K562 (cell line): Measurements from ENCODE around the gene MBNL1. TPM values are rescaled to one million over a fixed set of nuclear protein-coding genes. Genes with fewer than 3 reads are reported as not detected.
A peak's percentile ranks its signal among the peaks of the same experiment; 100 is the strongest.

Experiments used
- ATF1 ChIP-seq, 2 experiments: fragments of 450-650 bp in 1 of 2; IDR thresholded peaks; 2 replicates each; pipeline ENCODE4 v1.6.1; 2016; ENCODE audit warnings: missing compliant biosample characterization in 1 of 2, missing genetic modification characterization in 1 of 2
- C11orf30 ChIP-seq: fragments of 450-650 bp; IDR thresholded peaks from 2 replicates; pipeline ENCODE4 v1.6.1; 2016; ENCODE audit warnings: low read depth, mild to moderate bottlenecking
- CBX5 ChIP-seq: IDR thresholded peaks from 2 replicates; pipeline ENCODE4 v1.6.1; 2014; ENCODE audit warnings: low read depth, borderline replicate concordance
- CCNT2 ChIP-seq: IDR thresholded peaks from 2 replicates; pipeline ENCODE4 v1.6.1; 2011; ENCODE audit warnings: borderline replicate concordance, low read depth, mild to moderate bottlenecking, moderate library complexity, mixed read lengths, low read length; ENCODE audit not compliant: insufficient read length; ENCODE audit errors: extremely low read depth
- HNRNPUL1 ChIP-seq: fragments of 200-400 bp; formaldehyde crosslinking; IDR thresholded peaks from 2 replicates; pipeline ENCODE4 v1.6.1; 2017; ENCODE audit warnings: low read length
- MAFF ChIP-seq: IDR thresholded peaks from 2 replicates; pipeline ENCODE4 v1.6.1; 2012; ENCODE audit warnings: low read length, improper control_type of control experiment
- MAFK ChIP-seq: IDR thresholded peaks from 2 replicates; pipeline ENCODE4 v1.6.1; 2011; ENCODE audit warnings: low read length, improper control_type of control experiment
- MAZ ChIP-seq, 2 experiments: fragments of 450-650 bp in 1 of 2; sonication (generic) in 1 of 2; formaldehyde crosslinking; IDR thresholded peaks in 1 of 2; conservative IDR thresholded peaks in 1 of 2; 2 replicates each; pipeline versions ENCODE4 v1.4.0 to v1.5.0; 2020; ENCODE audit warnings: mild to moderate bottlenecking in 1 of 2, missing genetic modification reagents in 1 of 2
- NR2C1 ChIP-seq, 2 experiments: fragments of 450-650 bp; IDR thresholded peaks; 2 replicates each; pipeline ENCODE4 v1.6.1; 2017; ENCODE audit warnings: mild to moderate bottlenecking in 2 of 2, antibody characterized with exemption in 1 of 2, inconsistent platforms in 1 of 2, missing compliant biosample characterization in 1 of 2, missing genetic modification characterization in 1 of 2
- RBM17 ChIP-seq: fragments of 200-400 bp; formaldehyde crosslinking; IDR thresholded peaks from 2 replicates; pipeline ENCODE4 v1.6.1; 2017; ENCODE audit warnings: low read depth, mild to moderate bottlenecking, low read length, borderline replicate concordance
- RBM34 ChIP-seq: fragments of 200-400 bp; formaldehyde crosslinking; IDR thresholded peaks from 2 replicates; pipeline ENCODE4 v1.6.1; 2018; ENCODE audit warnings: low read length, borderline replicate concordance; ENCODE audit not compliant: insufficient read depth
- RHOXF2B ChIP-seq: fragments of 250-450 bp; sonication (Bioruptor Pico); conservative IDR thresholded peaks from 2 replicates; pipeline ENCODE4 v1.5.1; 2021
- TAF15 ChIP-seq: fragments of 200-400 bp; formaldehyde crosslinking; IDR thresholded peaks from 2 replicates; pipeline ENCODE4 v1.6.1; 2017; ENCODE audit warnings: mild to moderate bottlenecking, low read depth, low read length, moderate library complexity
- TRIM24 ChIP-seq, 2 experiments: fragments of 450-650 bp; IDR thresholded peaks; 2 replicates each; pipeline ENCODE4 v1.6.1; 2016
- ZBTB43 ChIP-seq: sonication (generic); formaldehyde crosslinking; IDR thresholded peaks from 2 replicates; pipeline ENCODE4 v1.8.0; 2023; ENCODE audit warnings: mild to moderate bottlenecking, missing genetic modification reagents
- ZFX ChIP-seq: sonication (generic); formaldehyde crosslinking; IDR thresholded peaks from 2 replicates; pipeline ENCODE4 v1.8.0; 2022; ENCODE audit warnings: mild to moderate bottlenecking, missing genetic modification reagents, moderate library complexity
- polyA plus RNA-seq, 8 experiments: library from polyadenylated mRNA; depleted of rRNA in 4 of 8; stranded (reverse) in 5 of 8; unstranded in 3 of 8; fragments of >200 nt; fragmentation: Nextera tagmentation in 2 of 8; fragmentation: Illumina TruSeq in 1 of 8; extraction: Ambion mirVana in 2 of 8; extraction: Trizol in 1 of 8; gene quantifications; 2 replicates each; pipeline versions ENCODE4 v1.2.1 to v1.2.3, GENCODE V29; 2011 to 2014; ENCODE audit warnings: inconsistent platforms in 1 of 8, missing spikeins in 1 of 8
- total RNA-seq, 7 experiments: library from RNA; depleted of rRNA in 6 of 7; stranded (reverse); fragments of >200 nt in 6 of 7; fragmentation: Illumina TruSeq in 2 of 7; extraction: Trizol in 2 of 7; gene quantifications; 2 replicates each; pipeline versions ENCODE4 v1.2.1 to v1.2.3, GENCODE V29; 2011 to 2021; ENCODE audit warnings: low replicate concordance in 1 of 7
- TF ChIP-seq, protein P1 (sequence below), 3 experiments: fragments of 200-800 bp in 1 of 3; fragments of 250-450 bp in 1 of 3; fragments of 450-650 bp in 1 of 3; sonication (Bioruptor Pico) in 1 of 3; sonication (Bioruptor generic) in 1 of 3; formaldehyde crosslinking in 1 of 3; IDR thresholded peaks; 2 replicates each; pipeline versions ENCODE4 v1.6.1 to v1.8.0; 2016 to 2022; ENCODE audit warnings: mild to moderate bottlenecking in 2 of 3, missing genetic modification characterization in 2 of 3, missing compliant biosample characterization in 1 of 3, moderate library complexity in 1 of 3
- TF ChIP-seq, protein P2 (sequence below): fragments of 200-800 bp; sonication (Bioruptor generic); IDR thresholded peaks from 2 replicates; pipeline ENCODE4 v1.6.1; 2016; ENCODE audit warnings: missing genetic modification characterization, missing compliant biosample characterization

MBNL1 gene
- total and polyA plus RNA-seq, 9 of the 15 experiments (the other 6 are each of a cell fraction or from before 2014, with no cell fraction given) = 70.3 to 243 (median 220) TPM

- TF ChIP-seq, protein P1, sequence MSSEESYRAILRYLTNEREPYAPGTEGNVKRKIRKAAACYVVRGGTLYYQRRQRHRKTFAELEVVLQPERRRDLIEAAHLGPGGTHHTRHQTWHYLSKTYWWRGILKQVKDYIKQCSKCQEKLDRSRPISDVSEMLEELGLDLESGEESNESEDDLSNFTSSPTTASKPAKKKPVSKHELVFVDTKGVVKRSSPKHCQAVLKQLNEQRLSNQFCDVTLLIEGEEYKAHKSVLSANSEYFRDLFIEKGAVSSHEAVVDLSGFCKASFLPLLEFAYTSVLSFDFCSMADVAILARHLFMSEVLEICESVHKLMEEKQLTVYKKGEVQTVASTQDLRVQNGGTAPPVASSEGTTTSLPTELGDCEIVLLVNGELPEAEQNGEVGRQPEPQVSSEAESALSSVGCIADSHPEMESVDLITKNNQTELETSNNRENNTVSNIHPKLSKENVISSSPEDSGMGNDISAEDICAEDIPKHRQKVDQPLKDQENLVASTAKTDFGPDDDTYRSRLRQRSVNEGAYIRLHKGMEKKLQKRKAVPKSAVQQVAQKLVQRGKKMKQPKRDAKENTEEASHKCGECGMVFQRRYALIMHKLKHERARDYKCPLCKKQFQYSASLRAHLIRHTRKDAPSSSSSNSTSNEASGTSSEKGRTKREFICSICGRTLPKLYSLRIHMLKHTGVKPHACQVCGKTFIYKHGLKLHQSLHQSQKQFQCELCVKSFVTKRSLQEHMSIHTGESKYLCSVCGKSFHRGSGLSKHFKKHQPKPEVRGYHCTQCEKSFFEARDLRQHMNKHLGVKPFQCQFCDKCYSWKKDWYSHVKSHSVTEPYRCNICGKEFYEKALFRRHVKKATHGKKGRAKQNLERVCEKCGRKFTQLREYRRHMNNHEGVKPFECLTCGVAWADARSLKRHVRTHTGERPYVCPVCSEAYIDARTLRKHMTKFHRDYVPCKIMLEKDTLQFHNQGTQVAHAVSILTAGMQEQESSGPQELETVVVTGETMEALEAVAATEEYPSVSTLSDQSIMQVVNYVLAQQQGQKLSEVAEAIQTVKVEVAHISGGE (CRISPR knock-in tag; IDR thresholded peaks at IDR 0.05) = no peak
- TF ChIP-seq MAZ (CRISPR knock-in tag; conservative IDR thresholded peaks at IDR 0.05 in 1 of 2, IDR thresholded peaks at IDR 0.05 in 1 of 2) (no peak), MAFF (peak; percentile 70), TAF15 (no peak), CBX5 (no peak), C11orf30 (peak; percentile 91), HNRNPUL1 (no peak), CCNT2 (no peak), MAFK (peak; percentile 55; the same call in 1 of the 2 replicates), ATF1 (CRISPR knock-in tag; IDR thresholded peaks at IDR 0.05) (no peak), ATF1 (tag; IDR thresholded peaks at IDR 0.05) (no peak), NR2C1 (IDR thresholded peaks at IDR 0.05) (no peak), NR2C1 (tag; IDR thresholded peaks at IDR 0.05) (no peak), RBM17 (no peak), TRIM24 (IDR thresholded peaks at IDR 0.05) (no peak), RHOXF2B (CRISPR knock-in tag) (no peak), ZFX (CRISPR knock-in tag) (no peak), RBM34 (no peak), ZBTB43 (CRISPR knock-in tag) (no peak)
- TF ChIP-seq, protein P2, sequence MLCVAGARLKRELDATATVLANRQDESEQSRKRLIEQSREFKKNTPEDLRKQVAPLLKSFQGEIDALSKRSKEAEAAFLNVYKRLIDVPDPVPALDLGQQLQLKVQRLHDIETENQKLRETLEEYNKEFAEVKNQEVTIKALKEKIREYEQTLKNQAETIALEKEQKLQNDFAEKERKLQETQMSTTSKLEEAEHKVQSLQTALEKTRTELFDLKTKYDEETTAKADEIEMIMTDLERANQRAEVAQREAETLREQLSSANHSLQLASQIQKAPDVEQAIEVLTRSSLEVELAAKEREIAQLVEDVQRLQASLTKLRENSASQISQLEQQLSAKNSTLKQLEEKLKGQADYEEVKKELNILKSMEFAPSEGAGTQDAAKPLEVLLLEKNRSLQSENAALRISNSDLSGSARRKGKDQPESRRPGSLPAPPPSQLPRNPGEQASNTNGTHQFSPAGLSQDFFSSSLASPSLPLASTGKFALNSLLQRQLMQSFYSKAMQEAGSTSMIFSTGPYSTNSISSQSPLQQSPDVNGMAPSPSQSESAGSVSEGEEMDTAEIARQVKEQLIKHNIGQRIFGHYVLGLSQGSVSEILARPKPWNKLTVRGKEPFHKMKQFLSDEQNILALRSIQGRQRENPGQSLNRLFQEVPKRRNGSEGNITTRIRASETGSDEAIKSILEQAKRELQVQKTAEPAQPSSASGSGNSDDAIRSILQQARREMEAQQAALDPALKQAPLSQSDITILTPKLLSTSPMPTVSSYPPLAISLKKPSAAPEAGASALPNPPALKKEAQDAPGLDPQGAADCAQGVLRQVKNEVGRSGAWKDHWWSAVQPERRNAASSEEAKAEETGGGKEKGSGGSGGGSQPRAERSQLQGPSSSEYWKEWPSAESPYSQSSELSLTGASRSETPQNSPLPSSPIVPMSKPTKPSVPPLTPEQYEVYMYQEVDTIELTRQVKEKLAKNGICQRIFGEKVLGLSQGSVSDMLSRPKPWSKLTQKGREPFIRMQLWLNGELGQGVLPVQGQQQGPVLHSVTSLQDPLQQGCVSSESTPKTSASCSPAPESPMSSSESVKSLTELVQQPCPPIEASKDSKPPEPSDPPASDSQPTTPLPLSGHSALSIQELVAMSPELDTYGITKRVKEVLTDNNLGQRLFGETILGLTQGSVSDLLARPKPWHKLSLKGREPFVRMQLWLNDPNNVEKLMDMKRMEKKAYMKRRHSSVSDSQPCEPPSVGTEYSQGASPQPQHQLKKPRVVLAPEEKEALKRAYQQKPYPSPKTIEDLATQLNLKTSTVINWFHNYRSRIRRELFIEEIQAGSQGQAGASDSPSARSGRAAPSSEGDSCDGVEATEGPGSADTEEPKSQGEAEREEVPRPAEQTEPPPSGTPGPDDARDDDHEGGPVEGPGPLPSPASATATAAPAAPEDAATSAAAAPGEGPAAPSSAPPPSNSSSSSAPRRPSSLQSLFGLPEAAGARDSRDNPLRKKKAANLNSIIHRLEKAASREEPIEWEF = no peak
Measured at GRCh38 chr3:152219769-152220255, 48.9 kb upstream of the MBNL1 start (continued).
